OCI-LY3 (cell line): ENCODE results near the gene EMX2.

Experiments
- H2AFZ ChIP-seq: fragments of 200-600, 300-600 bp; shearing (Covaris generic); 2 replicates; pipeline ENCODE4 v1.6.0; 2014; ENCODE audit warnings: antibody characterized with exemption, low read depth, low read length
- H3K27ac ChIP-seq: fragments of 200-600, 300-600 bp; sonication (generic); 2 replicates; pipeline ENCODE4 v1.5.1; 2014; ENCODE audit warnings: mild to moderate bottlenecking, low read length, moderate library complexity, mixed read lengths
- H3K27me3 ChIP-seq: fragments of 200-600, 300-600 bp; sonication (generic); 2 replicates; pipeline ENCODE4 v1.6.1; 2014; ENCODE audit warnings: low read depth, low read length, mixed read lengths
- H3K36me3 ChIP-seq: fragments of 200-600, 300-600 bp; sonication (generic); replicated peaks from 2 replicates; pipeline ENCODE3; 2014; ENCODE audit warnings: low read depth, low read length, mixed read lengths
- H3K4me1 ChIP-seq: fragments of 300-600, 200-600 bp; sonication (generic); 2 replicates; pipeline ENCODE4 v1.6.1; 2014; ENCODE audit warnings: low read length, mixed read lengths
- H3K4me2 ChIP-seq: fragments of 200-600, 300-600 bp; sonication (generic); 2 replicates; pipeline ENCODE4 v1.6.1; 2014; ENCODE audit warnings: low read length, mixed read lengths
- H3K4me3 ChIP-seq: fragments of 300-600, 200-600 bp; sonication (generic); 2 replicates; pipeline ENCODE4 v1.5.1; 2014; ENCODE audit warnings: antibody characterized with exemption, mild to moderate bottlenecking, low read length, moderate library complexity
- H3K79me2 ChIP-seq: fragments of 300-600, 200-600 bp; shearing (Covaris generic); 2 replicates; pipeline ENCODE4 v1.6.1; 2014; ENCODE audit warnings: mild to moderate bottlenecking, low read length, mixed read lengths
- H3K9ac ChIP-seq: fragments of 300-600, 200-600 bp; shearing (Covaris generic); 2 replicates; pipeline ENCODE4 v1.6.0; 2014; ENCODE audit warnings: mild to moderate bottlenecking, low read length, moderate library complexity
- H3K9me3 ChIP-seq: fragments of 200-600, 300-600 bp; shearing (Covaris generic); 2 replicates; pipeline ENCODE4 v1.6.1; 2014; ENCODE audit warnings: low read length, mixed read lengths; ENCODE audit not compliant: insufficient read depth
- H4K20me1 ChIP-seq: fragments of 200-600, 300-600 bp; sonication (generic); 2 replicates; pipeline ENCODE4 v1.6.1; 2016; ENCODE audit warnings: low read length, mixed read lengths; ENCODE audit not compliant: insufficient read depth
- EZH2phosphoT487 ChIP-seq: fragments of 200-600 bp; shearing (Covaris generic); IDR thresholded peaks from 2 replicates; pipeline ENCODE4 v1.6.1; 2018; ENCODE audit warnings: antibody characterized with exemption, mixed run types, low read depth
- TF ChIP-seq, protein P1 (sequence below): fragments of 200-600, 300-600 bp; sonication (generic); IDR thresholded peaks from 2 replicates; pipeline ENCODE4 v1.5.1; 2014; ENCODE audit warnings: antibody characterized with exemption, low read length, low read depth

Gene EMX2

DNA sequence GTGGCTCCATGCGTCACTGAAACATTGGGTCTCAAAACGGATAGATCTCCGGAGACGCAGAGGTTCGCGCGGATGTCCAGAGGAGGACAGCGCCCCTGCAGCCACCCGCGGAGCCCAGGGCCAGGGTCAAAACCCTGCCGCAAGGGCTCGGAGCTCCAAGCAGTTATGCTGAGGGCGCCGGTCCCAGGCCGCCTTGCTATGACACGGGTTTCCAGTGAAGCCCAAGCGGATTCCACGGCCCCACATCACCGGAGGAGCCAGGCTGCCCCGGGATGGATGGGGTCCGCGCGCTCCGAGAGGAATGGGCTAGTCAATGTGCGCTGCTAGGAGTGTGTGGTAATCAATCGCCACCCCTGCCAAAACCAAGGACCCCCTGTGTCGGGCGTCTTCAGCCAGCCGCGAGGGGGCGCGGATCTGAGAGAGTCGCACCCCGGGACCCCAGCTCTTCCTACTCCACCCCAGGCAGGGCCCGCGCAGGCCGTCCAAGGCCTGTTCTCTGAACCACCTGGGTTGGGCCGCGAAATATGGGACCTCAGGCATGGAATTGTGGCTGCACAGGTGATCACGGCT is 5.6 kb upstream of the EMX2 start:
- Histone ChIP-seq H3K4me3 (no peak overlapping the region), H3K9me3 (no peaks in the 10 kb centered on the region), H3K79me2 (no peaks in the 10 kb centered on the region), H3K27ac (no peak overlapping the region), H3K4me1 (no peaks in the 10 kb centered on the region), H2AFZ (no peak overlapping the region), H4K20me1 (no peaks in the 10 kb centered on the region), H3K9ac (no peak overlapping the region), H3K27me3 (no peaks in the 10 kb centered on the region), H3K36me3 (no peaks in the 10 kb centered on the region), H3K4me2 (no peak overlapping the region)
- TF ChIP-seq EZH2phosphoT487 = no peak
- TF ChIP-seq, protein P1, sequence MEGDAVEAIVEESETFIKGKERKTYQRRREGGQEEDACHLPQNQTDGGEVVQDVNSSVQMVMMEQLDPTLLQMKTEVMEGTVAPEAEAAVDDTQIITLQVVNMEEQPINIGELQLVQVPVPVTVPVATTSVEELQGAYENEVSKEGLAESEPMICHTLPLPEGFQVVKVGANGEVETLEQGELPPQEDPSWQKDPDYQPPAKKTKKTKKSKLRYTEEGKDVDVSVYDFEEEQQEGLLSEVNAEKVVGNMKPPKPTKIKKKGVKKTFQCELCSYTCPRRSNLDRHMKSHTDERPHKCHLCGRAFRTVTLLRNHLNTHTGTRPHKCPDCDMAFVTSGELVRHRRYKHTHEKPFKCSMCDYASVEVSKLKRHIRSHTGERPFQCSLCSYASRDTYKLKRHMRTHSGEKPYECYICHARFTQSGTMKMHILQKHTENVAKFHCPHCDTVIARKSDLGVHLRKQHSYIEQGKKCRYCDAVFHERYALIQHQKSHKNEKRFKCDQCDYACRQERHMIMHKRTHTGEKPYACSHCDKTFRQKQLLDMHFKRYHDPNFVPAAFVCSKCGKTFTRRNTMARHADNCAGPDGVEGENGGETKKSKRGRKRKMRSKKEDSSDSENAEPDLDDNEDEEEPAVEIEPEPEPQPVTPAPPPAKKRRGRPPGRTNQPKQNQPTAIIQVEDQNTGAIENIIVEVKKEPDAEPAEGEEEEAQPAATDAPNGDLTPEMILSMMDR = no peak

DNA sequence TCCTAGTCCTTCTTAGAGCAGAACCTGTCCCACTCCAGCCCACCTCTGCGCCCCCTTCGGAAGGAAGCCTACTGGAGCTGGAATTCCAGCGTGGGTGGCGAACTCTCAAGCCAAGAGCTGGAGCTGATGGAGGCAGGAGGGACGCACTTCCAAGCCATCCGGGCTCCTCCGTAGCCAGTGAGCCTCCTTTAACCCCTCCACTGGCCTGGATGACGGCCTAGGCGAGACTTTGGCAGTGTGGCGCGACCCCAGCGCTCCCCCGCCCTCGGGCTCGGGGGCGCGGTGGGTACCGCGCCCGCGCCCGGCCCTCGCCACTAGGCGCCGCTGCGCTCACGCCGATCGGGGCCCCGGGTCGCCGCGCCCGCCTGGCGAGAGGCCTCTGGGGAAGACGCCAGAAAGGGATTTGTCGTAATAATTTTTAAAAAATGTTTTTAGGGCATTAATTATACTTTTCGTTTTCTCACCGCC is 5.1 kb upstream of the EMX2 start:
- H4K20me1 ChIP-seq = no peaks in the 10 kb centered on the region
- H3K9me3 ChIP-seq = no peaks in the 10 kb centered on the region
- no peak overlapping the region for H3K27ac ChIP-seq
- H3K79me2 ChIP-seq = no peaks in the 10 kb centered on the region
- H2AFZ ChIP-seq = no peak overlapping the region
- no peak for TF ChIP-seq EZH2phosphoT487
- TF ChIP-seq, protein P1 = no peak
- H3K4me1 ChIP-seq = no peaks in the 10 kb centered on the region
- no peak overlapping the region for H3K4me2 ChIP-seq
- no peak overlapping the region for H3K4me3 ChIP-seq
- H3K36me3 ChIP-seq = no peaks in the 10 kb centered on the region
- H3K27me3 ChIP-seq = no peaks in the 10 kb centered on the region
- no peak overlapping the region for H3K9ac ChIP-seq

DNA sequence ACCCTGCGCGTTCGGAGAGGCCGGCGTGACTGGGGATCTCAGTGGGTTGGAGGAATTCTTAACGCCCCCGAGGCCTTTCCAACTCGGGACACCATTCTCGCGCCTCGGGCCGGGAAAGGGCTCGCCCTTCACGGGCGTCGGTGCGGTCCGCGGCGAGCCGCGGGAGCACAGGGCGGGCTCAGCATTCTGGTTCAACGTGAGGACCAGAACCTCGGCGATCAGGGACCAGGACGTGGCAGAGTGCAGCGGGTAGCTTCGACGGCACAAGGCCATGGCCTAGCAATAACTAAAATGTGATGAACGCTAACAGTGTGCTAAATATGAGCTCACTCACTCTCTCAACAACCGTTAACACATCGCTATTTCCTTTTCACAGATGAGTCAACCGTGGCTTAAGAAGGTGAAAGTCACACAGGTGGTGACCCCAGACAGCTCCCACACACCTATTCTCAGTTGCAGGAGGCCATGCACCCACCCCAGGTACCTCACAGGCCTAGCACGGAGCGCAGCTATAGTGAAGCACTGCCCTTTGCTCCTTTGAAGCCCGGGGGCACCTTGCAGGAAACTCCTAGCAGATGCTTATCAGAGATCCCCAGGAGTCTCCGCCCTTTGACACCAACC is 4.5 kb upstream of the EMX2 start:
- Histone ChIP-seq H3K4me3 (no peak overlapping the region), H2AFZ (no peak overlapping the region), H3K27me3 (no peaks in the 10 kb centered on the region), H3K4me2 (no peak overlapping the region), H3K9ac (no peak overlapping the region), H4K20me1 (no peaks in the 10 kb centered on the region), H3K36me3 (no peaks in the 10 kb centered on the region), H3K79me2 (no peaks in the 10 kb centered on the region), H3K4me1 (no peaks in the 10 kb centered on the region), H3K9me3 (no peaks in the 10 kb centered on the region), H3K27ac (no peak overlapping the region)
- TF ChIP-seq EZH2phosphoT487 = no peak
- TF ChIP-seq, protein P1 = no peak

DNA sequence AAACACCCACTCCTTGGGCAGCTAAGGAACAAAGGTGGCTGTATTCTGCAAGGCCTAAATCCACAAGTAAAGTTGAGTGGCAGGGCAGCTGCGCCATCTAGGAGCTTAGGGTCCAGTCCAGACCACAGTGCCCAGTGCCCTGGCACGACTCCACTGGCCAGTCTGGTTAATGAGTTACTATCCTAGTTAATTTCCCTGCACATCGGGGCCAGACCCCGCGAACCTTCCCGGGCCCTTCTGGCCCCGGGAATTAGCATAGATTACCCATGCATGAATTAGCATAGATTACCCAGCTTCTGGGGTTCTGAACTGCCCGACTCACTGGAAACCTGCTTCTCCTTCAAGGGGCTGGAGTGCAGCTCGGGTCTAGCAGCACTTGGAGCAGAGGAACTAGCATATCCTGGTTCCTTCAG is 3.2 kb upstream of the EMX2 start:
- no peak overlapping the region for H3K4me2 ChIP-seq
- TF ChIP-seq EZH2phosphoT487 = no peak
- TF ChIP-seq, protein P1 = no peak
- H3K36me3 ChIP-seq = no peaks in the 10 kb centered on the region
- no peaks in the 10 kb centered on the region for H4K20me1 ChIP-seq
- no peaks in the 10 kb centered on the region for H3K27me3 ChIP-seq
- H3K27ac ChIP-seq = no peak overlapping the region
- no peak overlapping the region for H3K4me3 ChIP-seq
- H2AFZ ChIP-seq = no peak overlapping the region
- no peaks in the 10 kb centered on the region for H3K9me3 ChIP-seq
- H3K79me2 ChIP-seq = no peaks in the 10 kb centered on the region
- no peak overlapping the region for H3K9ac ChIP-seq
- H3K4me1 ChIP-seq = no peaks in the 10 kb centered on the region
